Measurements from ENCODE around the gene NME9. TPM values are rescaled to one million over a fixed set of nuclear protein-coding genes. Genes with fewer than 3 reads are reported as not detected.

Gene NME9
- total RNA-seq, 2 donors from 2014 or later = not detected

- intact Hi-C loops (cut with DNase I) = no loop called here
- DNase-seq (ENCODE audit: low spot score) = no peak
These were observed 29.0 kb downstream of the NME9 start for GRCh38 chr3:138300647-138301046.

DNA sequence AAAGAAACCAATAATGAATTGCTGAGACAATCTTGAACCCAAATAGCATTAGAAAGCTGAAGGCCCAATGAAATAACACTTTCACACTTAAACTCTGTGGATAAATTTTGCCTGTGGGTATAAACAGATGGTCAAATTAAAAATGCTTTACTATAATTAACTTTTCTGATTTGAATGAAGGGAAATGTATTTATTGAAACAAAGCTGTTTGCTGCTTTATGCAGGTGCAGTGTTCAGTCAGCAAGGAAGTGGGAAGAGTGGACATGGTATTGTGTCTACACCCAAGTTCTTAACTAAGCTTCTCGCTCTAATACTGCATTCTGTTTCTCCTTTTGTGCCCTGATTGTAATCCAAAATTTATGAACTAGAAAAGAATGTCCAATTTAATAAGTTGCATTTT lies 31.8 kb downstream of the NME9 start:
- intact Hi-C loops (cut with DNase I) = no loop called here
- no peak for DNase-seq (ENCODE audit: low spot score)

DNA sequence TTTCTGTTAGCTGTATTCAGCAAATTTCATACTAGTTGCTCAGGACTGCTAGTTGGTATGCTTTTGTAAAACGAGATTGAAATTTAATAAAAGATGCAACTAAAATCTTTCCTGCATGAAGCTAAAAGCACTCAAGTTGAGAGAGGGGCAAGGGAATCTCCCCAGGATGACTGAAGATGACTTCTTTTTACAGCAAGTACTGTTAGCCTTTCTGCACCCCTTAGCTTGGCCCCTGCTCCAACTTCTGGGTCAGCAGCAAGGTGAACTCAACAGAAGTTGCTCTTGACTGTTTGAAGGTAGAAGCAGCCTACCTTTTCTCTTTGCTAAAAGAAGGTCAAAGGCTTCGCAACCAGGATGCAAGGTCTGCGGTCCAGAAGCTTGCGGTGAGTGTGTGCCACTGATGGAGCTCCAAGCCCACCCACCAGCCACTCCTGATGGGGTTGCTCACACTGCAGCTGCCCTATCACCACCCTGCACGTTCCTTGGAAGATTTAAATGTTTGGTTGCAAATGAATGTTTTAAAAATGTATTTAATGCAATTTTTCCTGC lies 32.5 kb downstream of the NME9 start:
- no peak for DNase-seq (ENCODE audit: low spot score)

GRCh38 chr3:138296639-138297038 lies 33.0 kb downstream of the NME9 start:
- no peak for DNase-seq (ENCODE audit: low spot score)
- intact Hi-C loops (cut with DNase I) = no loop called here

More for the DNA sequence above, 32.5 kb downstream of the NME9 start:
- intact Hi-C loops (cut with DNase I) = no loop called here

GRCh38 chr3:138289701-138290100 lies 40.0 kb downstream of the NME9 start:
- DNase-seq (ENCODE audit: low spot score) = no peak
- intact Hi-C loops (cut with DNase I) = no loop called here

GRCh38 chr3:138289260-138289659 lies 40.4 kb downstream of the NME9 start:
- intact Hi-C loops (cut with DNase I) = no loop called here
- DNase-seq (ENCODE audit: low spot score) = no peak

DNA sequence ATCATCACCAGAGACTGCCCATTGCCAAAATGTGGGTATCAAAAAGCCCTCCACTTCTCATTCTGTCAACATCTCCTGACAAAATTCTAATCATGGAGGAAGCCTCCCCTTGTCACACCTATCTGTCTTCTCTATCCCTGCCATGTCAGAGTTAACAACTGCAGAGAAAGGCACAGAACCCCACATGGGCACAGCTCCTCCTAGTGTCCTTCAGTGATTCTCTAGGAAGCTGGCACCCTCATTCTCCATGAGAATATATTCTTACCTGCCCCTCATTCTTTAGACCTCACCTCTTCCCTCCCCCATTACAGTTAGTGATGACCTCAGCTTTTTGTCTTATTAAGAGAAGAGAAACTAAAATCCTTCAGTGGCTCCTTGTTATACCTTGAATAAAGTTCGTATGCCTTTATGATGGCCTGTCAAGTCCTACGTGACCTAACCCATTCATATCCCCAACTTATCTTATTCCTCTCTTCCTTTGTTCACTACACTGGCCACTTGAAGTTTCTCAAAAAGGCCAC lies 44.6 kb downstream of the NME9 start:
- intact Hi-C loops (cut with DNase I) = no loop called here
- DNase-seq (ENCODE audit: low spot score) = no peak

GRCh38 chr3:138284079-138284478 lies 45.6 kb downstream of the NME9 start:
- DNase-seq (ENCODE audit: low spot score) = no peak

GRCh38 chr3:138282836-138283235 lies 46.8 kb downstream of the NME9 start:
- DNase-seq (ENCODE audit: low spot score) = no peak
- intact Hi-C loops (cut with DNase I) = no loop called here

More at GRCh38 chr3:138284079-138284478, 45.6 kb downstream of the NME9 start:
- intact Hi-C loops (cut with DNase I) = no loop called here

GRCh38 chr3:138281561-138281960 lies 48.1 kb downstream of the NME9 start:
- intact Hi-C loops (cut with DNase I) = no loop called here
- no peak for DNase-seq (ENCODE audit: low spot score)

DNA sequence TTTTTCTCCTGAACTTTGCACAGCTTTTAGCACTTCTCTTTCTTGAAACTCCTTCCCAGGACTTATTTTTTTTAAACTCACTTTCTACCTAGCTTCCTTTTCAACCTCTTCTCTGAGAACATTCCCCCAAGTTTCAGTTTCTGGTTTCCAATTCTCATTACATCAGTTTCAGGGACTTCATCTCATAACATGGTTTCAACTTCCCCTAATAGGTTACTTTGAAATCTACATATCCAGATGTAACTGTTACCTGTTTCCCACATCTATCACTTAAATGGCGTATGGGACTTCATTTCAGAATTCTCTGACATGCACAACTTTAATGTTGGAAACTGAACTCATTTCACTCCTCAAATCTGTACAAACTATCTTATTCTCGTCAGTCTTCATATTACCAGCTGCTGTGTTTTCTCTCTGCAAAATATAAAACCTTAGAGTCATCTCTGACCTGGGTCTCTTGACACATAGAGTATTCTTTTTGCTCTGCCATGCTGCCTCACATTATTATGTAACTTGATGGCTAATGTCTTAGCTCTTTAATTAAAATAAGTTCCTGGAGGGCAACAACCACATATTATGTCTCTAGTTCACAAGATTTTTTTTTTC lies 58.4 kb downstream of the NME9 start:
- intact Hi-C loops (cut with DNase I) = no loop called here
- no peak for DNase-seq (ENCODE audit: low spot score)

- intact Hi-C loops (cut with DNase I) = no loop called here
- no peak for DNase-seq (ENCODE audit: low spot score)
These were observed 59.4 kb downstream of the NME9 start for GRCh38 chr3:138270245-138270644.

- intact Hi-C loops (cut with DNase I) = no loop called here
- DNase-seq (ENCODE audit: low spot score) = no peak
These were observed 62.6 kb downstream of the NME9 start for GRCh38 chr3:138267083-138267482.

GRCh38 chr3:138265745-138266144 lies 63.9 kb downstream of the NME9 start:
- intact Hi-C loops (cut with DNase I) = no loop called here
- DNase-seq (ENCODE audit: low spot score) = no peak

GRCh38 chr3:138263104-138263503 lies 66.5 kb downstream of the NME9 start:
- intact Hi-C loops (cut with DNase I) = no loop called here
- no peak for DNase-seq (ENCODE audit: low spot score)

GRCh38 chr3:138260611-138261010 lies 69.0 kb downstream of the NME9 start:
- no peak for DNase-seq (ENCODE audit: low spot score)
- intact Hi-C loops (cut with DNase I) = no loop called here

DNA sequence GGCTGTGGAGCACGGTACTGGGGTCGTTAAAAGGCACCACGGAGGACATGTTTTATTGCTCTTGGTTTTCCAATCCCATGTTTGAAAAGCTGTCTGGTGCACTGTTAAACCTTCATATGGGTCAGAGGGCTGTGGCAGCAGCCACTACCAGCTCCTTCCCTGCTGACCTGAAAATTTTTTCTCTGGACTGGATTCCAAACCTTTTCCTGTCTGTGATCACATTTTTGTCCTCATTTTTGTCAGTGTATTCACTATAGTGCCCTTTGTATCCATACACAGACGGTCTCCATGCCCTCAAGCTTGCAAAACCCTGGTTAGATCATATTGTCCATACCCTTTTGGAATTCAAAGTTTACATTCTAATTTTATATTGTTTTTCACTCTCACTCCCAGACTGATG lies 70.5 kb downstream of the NME9 start:
- intact Hi-C loops (cut with DNase I) = no loop called here
- DNase-seq (ENCODE audit: low spot score) = no peak

- no peak for DNase-seq (ENCODE audit: low spot score)
- intact Hi-C loops (cut with DNase I) = no loop called here
These were observed 71.7 kb downstream of the NME9 start for GRCh38 chr3:138257986-138258385.

DNA sequence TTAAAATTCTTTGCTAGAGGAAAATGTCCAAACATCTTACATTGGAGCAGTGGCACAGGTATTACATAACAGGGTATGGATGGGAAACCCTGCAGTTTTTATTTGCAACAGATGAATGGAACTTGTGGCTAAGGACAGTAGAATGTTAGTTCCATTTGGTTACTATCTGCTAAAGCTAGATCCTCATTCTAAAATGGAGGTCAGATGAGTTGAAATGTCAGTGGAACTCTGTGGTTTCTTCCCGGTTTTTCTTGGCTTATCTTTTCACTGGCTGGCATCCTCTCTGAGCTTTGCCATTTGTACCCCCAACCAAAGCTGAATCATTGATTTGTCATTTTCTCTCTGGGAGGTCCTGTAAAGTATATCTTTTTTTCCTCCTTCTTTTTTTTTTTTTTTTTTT lies 73.6 kb downstream of the NME9 start:
- intact Hi-C loops (cut with DNase I) = no loop called here
- DNase-seq (ENCODE audit: low spot score) = no peak

GRCh38 chr3:138254216-138254615 lies 75.4 kb downstream of the NME9 start:
- DNase-seq (ENCODE audit: low spot score) = no peak
- intact Hi-C loops (cut with DNase I) = no loop called here

DNA sequence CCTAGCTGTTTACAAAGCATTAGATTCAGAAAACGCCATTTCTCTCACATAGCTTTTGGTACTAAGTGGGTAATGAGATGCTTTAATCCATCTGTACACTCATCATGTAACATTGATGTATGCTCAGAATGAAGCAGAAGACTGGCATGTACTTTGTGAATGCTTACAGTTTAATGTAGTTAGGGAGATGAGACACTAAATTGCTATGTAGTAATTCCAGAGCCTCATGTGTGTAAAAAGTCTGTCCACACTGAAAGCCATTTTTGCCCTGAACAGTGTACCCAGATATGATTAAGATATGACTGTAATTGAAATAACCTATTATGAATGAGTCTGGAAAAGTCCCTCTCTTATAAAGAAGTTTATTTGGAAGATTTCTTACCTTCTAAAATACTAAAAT lies 76.0 kb downstream of the NME9 start:
- intact Hi-C loops (cut with DNase I) = no loop called here
- DNase-seq (ENCODE audit: low spot score) = no peak
